Measurements from ENCODE around the gene ATP8B4.

GRCh38 chr15:49826640-49827234, 292.3 kb downstream of the ATP8B4 start:
- TF ChIP-seq, protein P1, sequence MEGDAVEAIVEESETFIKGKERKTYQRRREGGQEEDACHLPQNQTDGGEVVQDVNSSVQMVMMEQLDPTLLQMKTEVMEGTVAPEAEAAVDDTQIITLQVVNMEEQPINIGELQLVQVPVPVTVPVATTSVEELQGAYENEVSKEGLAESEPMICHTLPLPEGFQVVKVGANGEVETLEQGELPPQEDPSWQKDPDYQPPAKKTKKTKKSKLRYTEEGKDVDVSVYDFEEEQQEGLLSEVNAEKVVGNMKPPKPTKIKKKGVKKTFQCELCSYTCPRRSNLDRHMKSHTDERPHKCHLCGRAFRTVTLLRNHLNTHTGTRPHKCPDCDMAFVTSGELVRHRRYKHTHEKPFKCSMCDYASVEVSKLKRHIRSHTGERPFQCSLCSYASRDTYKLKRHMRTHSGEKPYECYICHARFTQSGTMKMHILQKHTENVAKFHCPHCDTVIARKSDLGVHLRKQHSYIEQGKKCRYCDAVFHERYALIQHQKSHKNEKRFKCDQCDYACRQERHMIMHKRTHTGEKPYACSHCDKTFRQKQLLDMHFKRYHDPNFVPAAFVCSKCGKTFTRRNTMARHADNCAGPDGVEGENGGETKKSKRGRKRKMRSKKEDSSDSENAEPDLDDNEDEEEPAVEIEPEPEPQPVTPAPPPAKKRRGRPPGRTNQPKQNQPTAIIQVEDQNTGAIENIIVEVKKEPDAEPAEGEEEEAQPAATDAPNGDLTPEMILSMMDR (IDR thresholded peaks at IDR 0.05): no peak
- TF ChIP-seq POLR2A (IDR thresholded peaks at IDR 0.05): no peak

Measured in thyroid gland (tissue), 4 donors.